Left ventricle myocardium inferior (tissue), 1 donor: ENCODE data around the gene TNPO2. TPM values are rescaled to one million over a fixed set of nuclear protein-coding genes. Genes with fewer than 3 reads are reported as not detected.

ENCODE experiments used
- DNase-seq: peaks from one replicate; pipeline ENCODE4 v3.0.0-alpha.2; 2020
- H3K27ac ChIP-seq: fragments of 200-600 bp; replicated peaks from 2 replicates; pipeline ENCODE4 v1.8.0; 2021
- H3K27me3 ChIP-seq: fragments of 200-600 bp; 2 replicates; pipeline ENCODE4 v1.8.0; 2021; ENCODE audit warnings: low read depth
- H3K36me3 ChIP-seq: fragments of 200-600 bp; 2 replicates; pipeline ENCODE4 v1.8.0; 2021
- H3K4me1 ChIP-seq: fragments of 200-600 bp; 2 replicates; pipeline ENCODE4 v1.8.0; 2021
- H3K4me3 ChIP-seq: fragments of 200-600 bp; 2 replicates; pipeline ENCODE4 v1.8.0; 2021; ENCODE audit warnings: mild to moderate bottlenecking, moderate library complexity
- H3K9me3 ChIP-seq: fragments of 200-600 bp; replicated peaks from 2 replicates; pipeline ENCODE4 v1.8.0; 2021
- CTCF ChIP-seq: fragments of 200-600 bp; IDR thresholded peaks from 2 replicates; pipeline ENCODE4 v1.8.0; 2021; ENCODE audit warnings: antibody characterized with exemption, mild to moderate bottlenecking, borderline replicate concordance
- intact Hi-C: fragments of 100-400 bp; cut with micrococcal nuclease; formaldehyde crosslinking; loops from one replicate; pipeline ENCODE4 v1.11.0; 2022
- total RNA-seq: library from RNA; stranded (reverse); fragmentation: NEBNext Ultra II Directional; extraction: Animal tissue kit (Norgen Biotek cat#: 25700); gene quantifications from one replicate; pipeline ENCODE4 v1.2.1, GENCODE V29; 2021
- donor health status: DM: no; HTN: yes; CAD: no; lungs with severe emphysema.

The TNPO2 gene
- total RNA-seq, 1 donor from 2014 or later = 33.1 TPM

- no peak for DNase-seq
- Histone ChIP-seq H3K36me3 (peaks cover 80% of the 10 kb centered on the region), H3K9me3 (no peaks in the 10 kb centered on the region), H3K27ac (no peak overlapping the region), H3K27me3 (no peaks in the 10 kb centered on the region), H3K4me1 (no peaks in the 10 kb centered on the region), H3K4me3 (no peak overlapping the region)
- intact Hi-C loops = no loop called here
- TF ChIP-seq CTCF = no peak
Observed at GRCh38 chr19:12657966-12658365, 65.8 kb downstream of the TNPO2 start.

GRCh38 chr19:12656899-12657571 lies 66.7 kb downstream of the TNPO2 start:
- TF ChIP-seq CTCF = no peak
- no peaks in the 10 kb centered on the region for H3K9me3 ChIP-seq
- H3K4me3 ChIP-seq = no peak overlapping the region
- H3K36me3 ChIP-seq = peaks cover 71% of the 10 kb centered on the region
- intact Hi-C loops = no loop called here
- no peaks in the 10 kb centered on the region for H3K4me1 ChIP-seq
- H3K27me3 ChIP-seq = no peaks in the 10 kb centered on the region
- no peak overlapping the region for H3K27ac ChIP-seq
- no peak for DNase-seq

- H3K36me3 ChIP-seq = peaks cover 61% of the 10 kb centered on the region
- intact Hi-C loops = no loop called here
- H3K27me3 ChIP-seq = no peaks in the 10 kb centered on the region
Observed at GRCh38 chr19:12655546-12655945, 68.2 kb downstream of the TNPO2 start.

GRCh38 chr19:12652219-12652618 lies 71.5 kb downstream of the TNPO2 start:
- Histone ChIP-seq H3K4me3 (no peak overlapping the region), H3K27ac (no peak overlapping the region), H3K36me3 (peaks cover 30% of the 10 kb centered on the region), H3K27me3 (no peaks in the 10 kb centered on the region), H3K4me1 (peaks cover 14% of the 10 kb centered on the region), H3K9me3 (no peaks in the 10 kb centered on the region)
- no peak for TF ChIP-seq CTCF
- no peak for DNase-seq
- intact Hi-C loops = no loop called here

More at GRCh38 chr19:12655546-12655945, 68.2 kb downstream of the TNPO2 start:
- Histone ChIP-seq H3K9me3 (no peaks in the 10 kb centered on the region), H3K4me1 (no peaks in the 10 kb centered on the region), H3K4me3 (no peak overlapping the region), H3K27ac (no peak overlapping the region)
- no peak for TF ChIP-seq CTCF
- no peak for DNase-seq

GRCh38 chr19:12649941-12650340 lies 73.8 kb downstream of the TNPO2 start:
- H3K36me3 ChIP-seq = peaks cover 12% of the 10 kb centered on the region
- TF ChIP-seq CTCF = no peak
- no peak overlapping the region for H3K27ac ChIP-seq
- intact Hi-C loops = no loop called here
- DNase-seq = no peak
- no peaks in the 10 kb centered on the region for H3K9me3 ChIP-seq
- no peaks in the 10 kb centered on the region for H3K27me3 ChIP-seq
- H3K4me1 ChIP-seq = peaks cover 14% of the 10 kb centered on the region
- H3K4me3 ChIP-seq = no peak overlapping the region

Other genes with a start within 250 kb of the TNPO2 start
- gene ZNF709, start 239.1 kb downstream of the TNPO2 start, total RNA-seq = 1.1 TPM
- gene ZNF564, start 172.4 kb downstream of the TNPO2 start, total RNA-seq = 11.1 TPM
- gene ZNF490, start 113.1 kb downstream of the TNPO2 start, total RNA-seq = 4.1 TPM
- 15.4 TPM for gene ZNF791, start 113.0 kb downstream of the TNPO2 start, total RNA-seq
- 26.7 TPM for gene MAN2B1, start 57.2 kb downstream of the TNPO2 start, total RNA-seq
- 8.4 TPM for gene WDR83, start 57.1 kb downstream of the TNPO2 start, total RNA-seq
- gene DHPS, start 42.1 kb downstream of the TNPO2 start, total RNA-seq = 50.8 TPM
- gene GNG14, start 35.9 kb downstream of the TNPO2 start, total RNA-seq = not detected
- gene FBXW9, start 27.3 kb downstream of the TNPO2 start, total RNA-seq = 1.8 TPM
- gene TRIR, start 10.8 kb upstream of the TNPO2 start, total RNA-seq = 122 TPM
- gene GET3, start 13.6 kb upstream of the TNPO2 start, total RNA-seq = 65.1 TPM
- gene BEST2, start 27.9 kb upstream of the TNPO2 start, total RNA-seq = not detected
- 66.3 TPM for gene HOOK2, start 51.6 kb upstream of the TNPO2 start, total RNA-seq
- 26.7 TPM for gene JUNB, start 67.6 kb upstream of the TNPO2 start, total RNA-seq
- gene PRDX2, start 77.9 kb upstream of the TNPO2 start, total RNA-seq = 700 TPM
- 2.7 TPM for gene THSD8, start 78.1 kb upstream of the TNPO2 start, total RNA-seq
- 2.5 TPM for gene RNASEH2A, start 82.7 kb upstream of the TNPO2 start, total RNA-seq
- gene RTBDN, start 110.6 kb upstream of the TNPO2 start, total RNA-seq = not detected
- not detected for gene MAST1, start 114.6 kb upstream of the TNPO2 start, total RNA-seq
- gene DNASE2, start 157.5 kb upstream of the TNPO2 start, total RNA-seq = 19.7 TPM
- gene KLF1, start 163.3 kb upstream of the TNPO2 start, total RNA-seq = not detected
- 41.8 TPM for gene GCDH, start 167.2 kb upstream of the TNPO2 start, total RNA-seq
- not detected for gene SYCE2, start 195.4 kb upstream of the TNPO2 start, total RNA-seq
- 37.8 TPM for gene FARSA, start 209.8 kb upstream of the TNPO2 start, total RNA-seq
- 365 TPM for gene CALR, start 214.7 kb upstream of the TNPO2 start, total RNA-seq
- 150 TPM for gene RAD23A, start 221.9 kb upstream of the TNPO2 start, total RNA-seq
- 31.4 TPM for gene GADD45GIP1, start 233.3 kb upstream of the TNPO2 start, total RNA-seq
- 12.7 TPM for gene DAND5, start 245.6 kb upstream of the TNPO2 start, total RNA-seq